A673 (cell line): ENCODE measurements around the gene RPH3AL.

ENCODE experiments used
- EZH2 ChIP-seq: fragments of 200-600 bp; sonication (generic); IDR thresholded peaks from 2 replicates; pipeline ENCODE4 v1.6.1; 2017; ENCODE audit warnings: borderline replicate concordance, low read depth, mild to moderate bottlenecking, mixed read lengths, antibody characterized with exemption, low read length; ENCODE audit not compliant: poor library complexity, severe bottlenecking
- TF ChIP-seq, protein P1 (sequence below): fragments of 300-800, 200-600 bp; sonication (generic); conservative IDR thresholded peaks from 2 replicates; pipeline ENCODE4 v1.5.1; 2017; ENCODE audit warnings: low read depth, mild to moderate bottlenecking, antibody characterized with exemption, low read length, moderate library complexity, mixed read lengths

DNA sequence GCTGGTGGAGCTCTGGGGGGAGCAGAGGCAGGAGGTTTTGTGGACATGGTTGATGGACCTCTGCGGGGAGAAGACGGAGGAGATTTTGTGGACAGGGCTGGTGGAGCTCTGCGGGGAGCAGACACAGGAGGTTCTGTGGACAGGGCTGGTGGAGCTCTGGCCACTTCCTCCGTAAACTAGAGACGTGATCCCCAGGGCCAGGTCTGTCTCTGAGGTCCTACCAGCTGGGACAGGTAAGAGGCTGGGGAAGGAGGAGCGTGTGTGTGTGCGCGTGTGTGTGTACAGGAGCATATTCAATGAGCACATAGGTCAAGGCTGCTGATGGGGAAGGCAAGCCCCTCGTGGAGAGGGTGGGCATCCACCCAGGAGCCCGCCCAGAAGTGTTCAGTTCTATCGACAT, 20.6 kb downstream of the RPH3AL start:
- TF ChIP-seq, protein P1, sequence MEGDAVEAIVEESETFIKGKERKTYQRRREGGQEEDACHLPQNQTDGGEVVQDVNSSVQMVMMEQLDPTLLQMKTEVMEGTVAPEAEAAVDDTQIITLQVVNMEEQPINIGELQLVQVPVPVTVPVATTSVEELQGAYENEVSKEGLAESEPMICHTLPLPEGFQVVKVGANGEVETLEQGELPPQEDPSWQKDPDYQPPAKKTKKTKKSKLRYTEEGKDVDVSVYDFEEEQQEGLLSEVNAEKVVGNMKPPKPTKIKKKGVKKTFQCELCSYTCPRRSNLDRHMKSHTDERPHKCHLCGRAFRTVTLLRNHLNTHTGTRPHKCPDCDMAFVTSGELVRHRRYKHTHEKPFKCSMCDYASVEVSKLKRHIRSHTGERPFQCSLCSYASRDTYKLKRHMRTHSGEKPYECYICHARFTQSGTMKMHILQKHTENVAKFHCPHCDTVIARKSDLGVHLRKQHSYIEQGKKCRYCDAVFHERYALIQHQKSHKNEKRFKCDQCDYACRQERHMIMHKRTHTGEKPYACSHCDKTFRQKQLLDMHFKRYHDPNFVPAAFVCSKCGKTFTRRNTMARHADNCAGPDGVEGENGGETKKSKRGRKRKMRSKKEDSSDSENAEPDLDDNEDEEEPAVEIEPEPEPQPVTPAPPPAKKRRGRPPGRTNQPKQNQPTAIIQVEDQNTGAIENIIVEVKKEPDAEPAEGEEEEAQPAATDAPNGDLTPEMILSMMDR = no peak
- TF ChIP-seq EZH2 = no peak
